Smooth muscle cell of bladder (primary cell): Measurements from ENCODE around the gene TMEM87A. TPM values are rescaled to one million over a fixed set of nuclear protein-coding genes. Genes with fewer than 3 reads are reported as not detected.

Experiments
- total RNA-seq: library from RNA; depleted of rRNA; stranded (reverse); fragments of >200 nt; gene quantifications from 2 replicates; pipeline ENCODE4 v1.2.3, GENCODE V29; 2014

The TMEM87A gene, protein sequence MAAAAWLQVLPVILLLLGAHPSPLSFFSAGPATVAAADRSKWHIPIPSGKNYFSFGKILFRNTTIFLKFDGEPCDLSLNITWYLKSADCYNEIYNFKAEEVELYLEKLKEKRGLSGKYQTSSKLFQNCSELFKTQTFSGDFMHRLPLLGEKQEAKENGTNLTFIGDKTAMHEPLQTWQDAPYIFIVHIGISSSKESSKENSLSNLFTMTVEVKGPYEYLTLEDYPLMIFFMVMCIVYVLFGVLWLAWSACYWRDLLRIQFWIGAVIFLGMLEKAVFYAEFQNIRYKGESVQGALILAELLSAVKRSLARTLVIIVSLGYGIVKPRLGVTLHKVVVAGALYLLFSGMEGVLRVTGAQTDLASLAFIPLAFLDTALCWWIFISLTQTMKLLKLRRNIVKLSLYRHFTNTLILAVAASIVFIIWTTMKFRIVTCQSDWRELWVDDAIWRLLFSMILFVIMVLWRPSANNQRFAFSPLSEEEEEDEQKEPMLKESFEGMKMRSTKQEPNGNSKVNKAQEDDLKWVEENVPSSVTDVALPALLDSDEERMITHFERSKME
- 41.0 and 44.0 TPM in 2 replicates for total RNA-seq

DNA sequence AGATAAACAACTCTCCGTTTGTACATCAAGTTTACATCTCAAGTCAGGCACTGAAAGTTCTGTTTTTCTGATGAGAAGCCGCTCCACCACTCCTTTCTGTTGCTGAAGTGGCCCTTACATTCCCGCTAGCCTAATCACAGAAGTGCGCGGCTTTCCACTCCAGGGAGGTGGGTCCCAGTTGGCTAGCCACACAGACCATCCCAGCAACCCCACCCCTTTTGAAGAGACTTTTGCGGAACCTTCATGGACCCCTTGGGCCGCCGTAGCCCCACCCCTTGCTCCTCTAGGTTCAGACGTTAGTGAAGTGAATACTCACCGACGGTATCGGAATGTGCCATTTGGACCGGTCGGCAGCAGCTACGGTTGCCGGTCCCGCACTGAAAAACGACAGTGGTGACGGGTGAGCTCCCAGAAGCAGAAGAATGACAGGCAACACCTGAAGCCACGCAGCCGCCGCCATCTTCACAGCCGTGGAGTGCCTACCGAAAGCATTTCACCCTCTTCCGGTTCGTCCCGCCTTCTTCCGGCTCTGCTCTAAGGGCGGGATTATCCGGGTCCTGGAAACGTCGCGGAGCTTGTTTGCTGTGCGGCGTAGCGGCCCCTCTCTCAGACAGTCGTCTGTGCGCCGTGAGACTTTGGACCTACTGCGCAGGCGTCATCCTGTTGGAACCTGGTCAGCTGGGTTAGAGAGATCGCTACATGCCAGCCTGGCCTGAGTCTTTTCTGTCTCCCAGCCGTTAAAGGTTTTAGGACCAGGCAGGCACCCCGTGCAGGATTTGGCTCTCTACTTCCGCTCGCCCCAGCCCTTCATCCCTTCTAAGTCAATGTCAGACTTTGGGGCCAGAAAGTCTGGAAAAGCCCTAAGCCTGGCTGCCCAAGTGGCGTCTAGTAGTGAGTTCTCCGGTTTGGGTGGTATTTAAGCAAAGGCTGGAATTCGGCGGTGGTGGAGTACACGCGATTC is at the start of gene TMEM87A, which contains the start of gene GANC:
TMEM87A (minus strand) TSS at position 495 of the 961 bp plus-strand sequence; CDS start at position 460, 35 bp downstream.
GANC (plus strand) TSS at position 263 of the 961 bp plus-strand sequence. CDS start 1,281 bp downstream, outside the sequence.

DNA sequence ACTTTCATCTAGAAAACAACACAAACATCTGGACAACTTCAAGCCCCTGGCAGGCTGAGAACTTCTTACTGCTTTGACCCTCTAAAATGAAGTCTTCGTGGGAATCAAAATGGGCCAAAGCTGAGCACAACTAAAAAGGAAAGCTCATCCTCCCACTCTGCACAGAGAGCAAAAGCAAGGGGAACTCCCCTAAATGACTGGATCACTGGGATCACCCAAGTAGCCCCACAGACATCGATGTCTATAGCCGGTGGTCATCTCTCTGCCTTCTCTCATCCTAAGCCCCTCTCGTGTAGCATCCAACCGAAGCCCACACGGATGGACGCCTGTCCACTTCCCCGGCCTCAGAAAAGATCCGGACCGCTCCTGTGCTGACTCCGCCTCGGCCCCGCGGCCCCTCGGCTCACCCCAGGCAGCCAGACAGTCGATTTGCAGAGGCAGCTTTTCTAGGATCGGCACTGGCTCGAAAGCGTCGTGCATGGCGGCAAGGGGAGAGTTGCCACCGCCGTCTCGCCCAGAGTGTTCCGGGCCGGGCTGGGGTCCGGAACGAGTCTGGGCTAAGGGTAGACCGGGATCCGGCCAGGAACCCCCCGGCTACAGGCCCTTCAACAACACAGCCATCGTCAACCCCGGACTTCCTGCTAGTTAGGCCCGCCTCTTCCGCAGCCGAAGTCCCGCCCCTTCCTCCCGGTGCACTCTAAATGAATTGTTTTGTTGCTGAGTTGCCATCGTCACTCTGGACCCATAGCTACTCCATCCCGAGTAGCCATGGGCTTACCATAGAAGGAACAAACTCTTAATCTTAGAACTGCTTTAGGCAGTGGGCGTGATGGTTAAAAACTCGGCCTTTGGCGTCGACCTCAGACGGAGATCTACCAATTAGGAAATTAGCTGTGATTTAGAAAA is 65.3 kb downstream of the TMEM87A start, which contains the start of gene VPS39:
VPS39 (minus strand) TSS at position 631 of the 906 bp plus-strand sequence; CDS start at position 480, 151 bp downstream.

Other genes with a start within 250 kb of the TMEM87A start
- not detected in 2 replicates for gene PLA2G4D, start 178.9 kb downstream of the TMEM87A start, total RNA-seq
- not detected in 2 replicates for gene PLA2G4F, start 116.8 kb downstream of the TMEM87A start, total RNA-seq
- 38.5 and 51.4 TPM in 2 replicates for gene VPS39, start 65.1 kb downstream of the TMEM87A start, total RNA-seq
- 12.9 and 16.6 TPM in 2 replicates for gene GANC, start 232 bp downstream of the TMEM87A start, total RNA-seq
- gene CAPN3, start 86.1 kb upstream of the TMEM87A start, total RNA-seq: 1.6 and 1.7 TPM in 2 replicates
- 76.9 and 90.5 TPM in 2 replicates for gene ZNF106, start 217.7 kb upstream of the TMEM87A start, total RNA-seq
- 86.8 and 110 TPM in 2 replicates for gene SNAP23, start 222.2 kb upstream of the TMEM87A start, total RNA-seq